Adipocyte (in vitro differentiated cells): ENCODE measurements around the gene DOCK1.

ENCODE experiments used
- DNase-seq: peaks from one replicate; pipeline ENCODE4 v3.0.0-alpha.2; 2015; ENCODE audit warnings: low read depth
- H3K27me3 ChIP-seq: replicated peaks from 2 replicates; pipeline ENCODE4 v1.7.0; 2013; ENCODE audit warnings: mild to moderate bottlenecking, low read length, moderate library complexity; ENCODE audit not compliant: control insufficient read depth, insufficient read depth
- H3K36me3 ChIP-seq: 2 replicates; pipeline ENCODE4 v1.7.0; 2013; ENCODE audit warnings: low read length, mild to moderate bottlenecking, moderate library complexity; ENCODE audit not compliant: control insufficient read depth, insufficient read depth, severe bottlenecking
- H3K4me1 ChIP-seq: 2 replicates; pipeline ENCODE4 v1.7.0; 2013; ENCODE audit warnings: mild to moderate bottlenecking, low read length, moderate library complexity; ENCODE audit not compliant: control insufficient read depth, insufficient read depth
- H3K4me3 ChIP-seq: 2 replicates; pipeline ENCODE4 v1.7.0; 2013; ENCODE audit warnings: mild to moderate bottlenecking, low read length, moderate library complexity
- H3K9ac ChIP-seq: 2 replicates; pipeline ENCODE4 v1.7.0; 2013; ENCODE audit warnings: mild to moderate bottlenecking, low read length, moderate library complexity
- H3K9me3 ChIP-seq: 2 replicates; pipeline ENCODE4 v1.7.0; 2013; ENCODE audit warnings: mild to moderate bottlenecking, low read length, moderate library complexity; ENCODE audit not compliant: control insufficient read depth

The DOCK1 gene

DNA sequence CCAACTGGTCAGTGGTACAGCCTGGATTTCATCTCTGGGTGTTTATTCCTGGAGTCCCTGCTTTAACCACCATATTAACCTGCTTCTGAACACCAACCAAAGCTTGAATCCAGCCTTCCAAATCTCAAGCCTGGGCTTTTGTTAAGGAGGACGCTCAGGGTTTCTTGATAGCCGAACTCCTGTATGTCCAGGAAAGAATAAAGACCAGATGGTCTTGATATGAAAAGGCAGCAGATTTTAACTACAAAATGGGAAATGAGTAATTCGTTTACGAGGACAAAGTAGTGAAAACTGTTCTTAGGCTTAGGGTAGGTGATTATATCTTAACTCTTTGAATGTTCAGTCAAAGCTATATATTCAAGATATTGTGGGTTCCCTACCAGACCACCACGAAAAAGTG, 420.3 kb downstream of the DOCK1 start:
- Histone ChIP-seq H3K9ac (no peak overlapping the region), H3K27me3 (no peaks in the 10 kb centered on the region)

DNA sequence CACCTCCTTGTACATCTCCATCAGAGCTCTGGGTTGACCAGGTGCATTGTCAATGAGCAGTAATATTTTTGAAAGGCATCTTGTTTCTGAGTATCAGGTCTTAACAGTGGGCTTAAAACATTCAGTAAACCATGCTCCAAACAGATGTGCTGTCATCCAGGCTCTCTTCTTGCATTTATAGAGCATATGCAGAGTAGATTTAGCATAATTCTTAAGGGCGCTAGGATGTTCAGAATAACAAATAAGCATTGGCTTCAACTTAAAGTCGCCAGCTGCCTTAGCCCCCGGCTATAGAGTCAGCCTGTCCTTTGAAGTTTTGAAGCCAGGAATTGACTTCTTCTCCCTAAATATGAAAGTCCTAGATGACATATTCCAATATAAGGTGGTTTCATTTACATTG, 421.7 kb downstream of the DOCK1 start:
- H3K27me3 ChIP-seq, result no peaks in the 10 kb centered on the region
- no peak for DNase-seq
- no peaks in the 10 kb centered on the region for H3K4me1 ChIP-seq
- H3K36me3 ChIP-seq, result no peaks in the 10 kb centered on the region
- H3K4me3 ChIP-seq, result no peak overlapping the region
- H3K9ac ChIP-seq, result no peak overlapping the region
- no peaks in the 10 kb centered on the region for H3K9me3 ChIP-seq

More for the DNA sequence above, 420.3 kb downstream of the DOCK1 start:
- H3K9me3 ChIP-seq, result no peaks in the 10 kb centered on the region
- no peaks in the 10 kb centered on the region for H3K4me1 ChIP-seq
- no peak overlapping the region for H3K4me3 ChIP-seq
- no peaks in the 10 kb centered on the region for H3K36me3 ChIP-seq
- DNase-seq, result no peak

DNA sequence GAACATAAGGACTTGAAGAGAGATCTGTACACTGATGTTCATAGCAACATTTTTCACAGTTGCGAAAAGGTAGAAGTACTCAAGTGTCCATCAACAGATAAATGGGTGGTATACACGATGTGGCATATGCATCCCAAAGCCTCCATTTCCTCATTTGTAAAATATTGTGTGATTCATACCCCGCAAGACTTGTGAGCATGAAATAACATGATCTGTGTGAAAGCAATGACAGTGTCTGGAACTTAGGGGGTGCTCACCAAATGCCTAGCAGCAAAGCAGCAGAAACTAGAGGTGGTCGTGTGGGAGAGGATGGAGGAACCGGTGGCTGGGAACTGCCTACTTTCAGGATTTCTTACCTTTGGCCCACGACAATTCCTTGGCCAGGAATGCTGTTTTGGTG, 426.5 kb downstream of the DOCK1 start:
- no peak for DNase-seq
- H3K27me3 ChIP-seq, result no peaks in the 10 kb centered on the region
- H3K36me3 ChIP-seq, result no peaks in the 10 kb centered on the region
- no peak overlapping the region for H3K4me3 ChIP-seq
- H3K9me3 ChIP-seq, result no peaks in the 10 kb centered on the region
- no peak overlapping the region for H3K9ac ChIP-seq
- no peaks in the 10 kb centered on the region for H3K4me1 ChIP-seq

GRCh38 chr10:127332631-127333030, 427.4 kb downstream of the DOCK1 start:
- H3K9me3 ChIP-seq, result no peaks in the 10 kb centered on the region
- no peak overlapping the region for H3K9ac ChIP-seq
- peaks cover under 1% of the 10 kb centered on the region for H3K4me1 ChIP-seq
- DNase-seq, result no peak
- no peaks in the 10 kb centered on the region for H3K36me3 ChIP-seq
- no peak overlapping the region for H3K4me3 ChIP-seq
- no peaks in the 10 kb centered on the region for H3K27me3 ChIP-seq

GRCh38 chr10:127337801-127338200, 432.6 kb downstream of the DOCK1 start:
- Histone ChIP-seq H3K4me1 (peaks cover 15% of the 10 kb centered on the region), H3K4me3 (no peak overlapping the region), H3K27me3 (no peaks in the 10 kb centered on the region), H3K9me3 (no peaks in the 10 kb centered on the region), H3K36me3 (peaks cover 5% of the 10 kb centered on the region), H3K9ac (no peak overlapping the region)
- DNase-seq, result no peak

GRCh38 chr10:127338399-127339110, 433.3 kb downstream of the DOCK1 start:
- Histone ChIP-seq H3K9ac (no peak overlapping the region), H3K9me3 (no peaks in the 10 kb centered on the region), H3K4me1 (peaks cover 19% of the 10 kb centered on the region), H3K36me3 (peaks cover 8% of the 10 kb centered on the region), H3K4me3 (no peak overlapping the region), H3K27me3 (no peaks in the 10 kb centered on the region)
- peak; percentile 67 for DNase-seq

DNA sequence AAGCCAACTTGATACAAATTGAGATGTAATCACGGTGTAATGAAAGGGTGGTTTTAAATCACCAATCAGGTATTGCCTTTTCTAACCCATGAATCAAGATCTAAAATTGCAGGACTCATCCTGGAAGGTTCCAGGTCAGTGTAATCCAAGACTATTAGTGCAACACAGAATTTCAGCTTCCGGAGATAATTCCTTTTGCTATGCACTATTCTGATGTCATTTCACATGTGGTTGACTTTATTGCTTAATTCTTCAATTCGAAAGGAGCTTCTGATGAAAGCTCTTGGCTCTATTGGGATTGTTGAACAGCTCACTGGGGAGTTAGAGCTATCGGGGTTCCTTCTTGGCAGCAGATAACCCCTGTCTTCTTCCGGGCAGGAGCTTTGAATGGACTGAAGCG, 438.6 kb downstream of the DOCK1 start:
- peak; percentile 31 for DNase-seq
- no peak overlapping the region for H3K9ac ChIP-seq
- H3K36me3 ChIP-seq, result peaks cover 28% of the 10 kb centered on the region
- no peaks in the 10 kb centered on the region for H3K9me3 ChIP-seq
- no peaks in the 10 kb centered on the region for H3K27me3 ChIP-seq
- peaks cover 13% of the 10 kb centered on the region for H3K4me1 ChIP-seq
- H3K4me3 ChIP-seq, result no peak overlapping the region

- DNase-seq, result no peak
- no peaks in the 10 kb centered on the region for H3K27me3 ChIP-seq
- no peak overlapping the region for H3K9ac ChIP-seq
- no peak overlapping the region for H3K4me3 ChIP-seq
- no peaks in the 10 kb centered on the region for H3K9me3 ChIP-seq
- H3K36me3 ChIP-seq, result peaks cover 28% of the 10 kb centered on the region
- peaks cover 11% of the 10 kb centered on the region for H3K4me1 ChIP-seq
Measured at GRCh38 chr10:127344346-127344745, 439.1 kb downstream of the DOCK1 start.

- H3K9me3 ChIP-seq, result no peaks in the 10 kb centered on the region
- peaks cover 11% of the 10 kb centered on the region for H3K4me1 ChIP-seq
- H3K4me3 ChIP-seq, result no peak overlapping the region
- no peaks in the 10 kb centered on the region for H3K27me3 ChIP-seq
- no peak for DNase-seq
- peaks cover 28% of the 10 kb centered on the region for H3K36me3 ChIP-seq
- no peak overlapping the region for H3K9ac ChIP-seq
Measured at GRCh38 chr10:127345231-127345965, 440.2 kb downstream of the DOCK1 start.

- DNase-seq, result no peak
- Histone ChIP-seq H3K9ac (no peak overlapping the region), H3K36me3 (peaks cover 27% of the 10 kb centered on the region), H3K27me3 (no peaks in the 10 kb centered on the region), H3K4me1 (peaks cover 11% of the 10 kb centered on the region), H3K9me3 (no peaks in the 10 kb centered on the region), H3K4me3 (no peak overlapping the region)
Measured at GRCh38 chr10:127346604-127347003, 441.4 kb downstream of the DOCK1 start.

- no peak overlapping the region for H3K9ac ChIP-seq
- no peak for DNase-seq
Measured at GRCh38 chr10:127347202-127347959, 442.2 kb downstream of the DOCK1 start.

More at GRCh38 chr10:127347202-127347959, 442.2 kb downstream of the DOCK1 start:
- H3K36me3 ChIP-seq, result peaks cover 23% of the 10 kb centered on the region
- H3K4me1 ChIP-seq, result peaks cover 11% of the 10 kb centered on the region
- H3K9me3 ChIP-seq, result no peaks in the 10 kb centered on the region
- no peaks in the 10 kb centered on the region for H3K27me3 ChIP-seq
- H3K4me3 ChIP-seq, result no peak overlapping the region
